ENCODE measurements around the gene C14orf132. TPM values are rescaled to one million over a fixed set of nuclear protein-coding genes. Genes with fewer than 3 reads are reported as not detected.

Gene C14orf132
- total RNA-seq, 4 donors from 2014 or later, result 3.5 to 6.4 (median 5.0) TPM

DNA sequence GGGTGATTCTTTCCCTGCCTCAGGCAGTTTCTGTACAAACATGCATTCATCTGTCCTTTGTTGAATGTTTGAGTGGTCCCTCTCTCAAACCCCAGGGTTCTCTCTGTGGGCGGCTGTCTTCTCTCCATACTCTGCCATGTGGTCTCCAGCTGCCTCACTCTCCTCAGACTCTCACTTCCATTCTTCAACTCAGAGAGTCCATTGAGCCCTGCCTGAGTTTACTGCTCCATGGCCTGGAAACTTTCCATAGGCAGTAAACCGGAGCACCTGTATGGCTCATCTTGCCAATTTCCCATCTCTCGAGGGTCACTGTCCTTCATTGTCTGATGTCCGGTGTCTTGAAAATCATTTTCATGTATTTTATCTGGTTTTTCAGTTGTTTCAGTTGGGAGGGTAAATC, 11.3 kb downstream of the C14orf132 start:
- WGBS, 2 donors (ENCODE audit: low coverage in 1 of 2), result 52 to 53% methylated on average over 2 to 4 of the region's 4 CpGs
- no peak for TF ChIP-seq EP300 (IDR thresholded peaks at IDR 0.05; ENCODE audit: low read depth)
- TF ChIP-seq, protein P1, sequence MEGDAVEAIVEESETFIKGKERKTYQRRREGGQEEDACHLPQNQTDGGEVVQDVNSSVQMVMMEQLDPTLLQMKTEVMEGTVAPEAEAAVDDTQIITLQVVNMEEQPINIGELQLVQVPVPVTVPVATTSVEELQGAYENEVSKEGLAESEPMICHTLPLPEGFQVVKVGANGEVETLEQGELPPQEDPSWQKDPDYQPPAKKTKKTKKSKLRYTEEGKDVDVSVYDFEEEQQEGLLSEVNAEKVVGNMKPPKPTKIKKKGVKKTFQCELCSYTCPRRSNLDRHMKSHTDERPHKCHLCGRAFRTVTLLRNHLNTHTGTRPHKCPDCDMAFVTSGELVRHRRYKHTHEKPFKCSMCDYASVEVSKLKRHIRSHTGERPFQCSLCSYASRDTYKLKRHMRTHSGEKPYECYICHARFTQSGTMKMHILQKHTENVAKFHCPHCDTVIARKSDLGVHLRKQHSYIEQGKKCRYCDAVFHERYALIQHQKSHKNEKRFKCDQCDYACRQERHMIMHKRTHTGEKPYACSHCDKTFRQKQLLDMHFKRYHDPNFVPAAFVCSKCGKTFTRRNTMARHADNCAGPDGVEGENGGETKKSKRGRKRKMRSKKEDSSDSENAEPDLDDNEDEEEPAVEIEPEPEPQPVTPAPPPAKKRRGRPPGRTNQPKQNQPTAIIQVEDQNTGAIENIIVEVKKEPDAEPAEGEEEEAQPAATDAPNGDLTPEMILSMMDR (IDR thresholded peaks at IDR 0.05), result no peak
- TF ChIP-seq POLR2AphosphoS5 (IDR thresholded peaks at IDR 0.05), result no peak
- no peak for TF ChIP-seq POLR2A (IDR thresholded peaks at IDR 0.05)
- no peak overlapping the region for H3K4me3 ChIP-seq
- H3K27me3 ChIP-seq, result no peaks in the 10 kb centered on the region
- no peaks in the 10 kb centered on the region for H3K36me3 ChIP-seq
- intact Hi-C loops (cut with DNase I; ENCODE audit: low total_unique reads) (no loop called here), in situ Hi-C loops (cut with MboI; ENCODE audit: low pct_ligation_motif_present in 1 of 4, low pct_unique_long_range_greater_than_20kb in 1 of 4, low sequenced_read_pairs in 3 of 4) (no loop called here)
- H3K9me3 ChIP-seq, result no peaks in the 10 kb centered on the region
- no peak for DNase-seq
- peaks cover 0 to 9% (median 5%) of the 10 kb centered on the region in 4 donors for H3K4me1 ChIP-seq
- peak overlapping the region in 3 of 4 donors; percentile 3 to 44 (median 28) for H3K27ac ChIP-seq

DNA sequence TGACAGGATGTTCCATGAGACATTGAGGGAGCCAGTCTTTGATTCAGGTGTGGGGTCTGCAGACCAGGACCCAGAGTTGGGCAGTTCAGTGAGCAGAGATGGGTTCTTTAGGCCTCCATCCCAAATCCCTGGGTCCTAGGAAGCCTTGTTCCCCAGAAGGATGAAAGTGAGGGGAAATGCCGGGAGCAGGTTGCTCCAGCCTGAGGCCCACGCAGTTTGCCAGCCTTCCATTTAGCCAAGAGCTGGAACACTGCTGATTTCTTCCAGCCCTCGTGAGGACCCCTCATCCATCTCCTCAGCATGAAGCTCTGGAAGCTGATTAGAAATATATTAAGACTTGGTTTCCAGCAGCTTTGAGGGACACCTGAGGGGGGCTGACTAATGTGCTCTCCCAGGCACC, 12.1 kb downstream of the C14orf132 start:
- in situ Hi-C loops (cut with MboI; ENCODE audit: low pct_ligation_motif_present in 1 of 4, low pct_unique_long_range_greater_than_20kb in 1 of 4, low sequenced_read_pairs in 3 of 4), result no loop called here
- DNase-seq, result no peak
- H3K4me3 ChIP-seq, result no peak overlapping the region
- intact Hi-C loops (cut with DNase I; ENCODE audit: low total_unique reads), result no loop called here
- TF ChIP-seq POLR2AphosphoS5 (IDR thresholded peaks at IDR 0.05) (no peak), EP300 (IDR thresholded peaks at IDR 0.05; ENCODE audit: low read depth) (no peak), POLR2A (IDR thresholded peaks at IDR 0.05) (no peak)
- TF ChIP-seq, protein P1 (IDR thresholded peaks at IDR 0.05), result no peak
- 58 to 73% methylated on average over 3 of the region's 3 CpGs for WGBS, 2 donors (ENCODE audit: low coverage in 1 of 2)
- peak overlapping the region in 2 of 4 donors; percentile 28 to 44 for H3K27ac ChIP-seq
- H3K27me3 ChIP-seq, result no peaks in the 10 kb centered on the region
- H3K4me1 ChIP-seq, result peaks cover 0 to 9% (median 5%) of the 10 kb centered on the region in 4 donors
- H3K36me3 ChIP-seq, result no peaks in the 10 kb centered on the region
- no peaks in the 10 kb centered on the region for H3K9me3 ChIP-seq

DNA sequence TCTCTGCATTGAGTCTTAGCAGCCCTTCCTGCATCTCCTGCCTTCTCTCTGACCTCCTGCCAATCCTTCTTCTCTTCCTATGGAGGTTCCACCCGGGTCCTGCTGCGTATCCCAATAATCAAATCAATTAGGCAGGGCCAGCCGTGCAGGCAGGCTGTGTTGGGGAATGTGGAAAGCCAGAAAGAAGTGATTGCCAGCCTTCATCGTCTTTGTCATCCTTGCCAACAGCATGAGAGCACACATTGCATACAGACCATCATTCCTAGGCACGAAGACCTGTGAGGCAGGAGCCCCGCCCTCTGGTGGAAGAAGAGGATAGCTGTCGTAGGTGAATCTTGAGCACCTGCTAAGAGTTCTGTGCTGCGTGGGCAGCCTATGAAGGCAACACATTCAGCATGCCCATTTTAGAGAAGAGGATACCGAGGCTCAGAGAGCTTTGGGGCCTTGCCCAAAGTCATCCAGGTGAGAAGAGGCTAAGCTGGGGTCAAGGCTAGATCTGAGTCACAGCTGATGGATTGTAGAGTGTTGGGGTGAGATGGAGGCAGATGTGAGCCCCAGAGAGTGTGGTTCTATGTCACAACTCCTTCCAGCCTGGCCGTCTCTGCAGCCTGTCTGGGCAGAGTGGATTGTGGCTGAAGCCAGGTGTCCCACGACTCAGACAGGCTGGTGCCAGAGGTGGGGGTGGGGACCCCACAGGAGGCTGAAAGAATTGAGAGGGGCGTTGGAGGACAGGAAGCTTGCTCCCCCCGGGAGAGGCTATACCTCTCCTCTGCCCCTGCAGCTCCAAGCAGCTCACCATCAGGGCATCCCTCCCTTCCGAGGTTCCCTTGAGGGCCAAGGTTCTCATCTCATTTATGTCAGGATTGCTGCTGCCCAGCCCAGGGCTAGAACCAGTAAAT, 12.7 kb downstream of the C14orf132 start:
- in situ Hi-C loops (cut with MboI; ENCODE audit: low pct_ligation_motif_present in 1 of 4, low pct_unique_long_range_greater_than_20kb in 1 of 4, low sequenced_read_pairs in 3 of 4), result no loop called here
- no peak for DNase-seq
- Histone ChIP-seq H3K27ac (peak overlapping the region in 2 of 4 donors; percentile 28 to 44), H3K4me1 (peaks cover 0 to 9% (median 5%) of the 10 kb centered on the region in 4 donors), H3K9me3 (no peaks in the 10 kb centered on the region), H3K4me3 (no peak overlapping the region), H3K36me3 (no peaks in the 10 kb centered on the region), H3K27me3 (no peaks in the 10 kb centered on the region)
- WGBS, 2 donors (ENCODE audit: low coverage in 1 of 2), result 67% methylated on average over 5 to 14 of the region's 14 CpGs
- intact Hi-C loops (cut with DNase I; ENCODE audit: low total_unique reads), result no loop called here
- TF ChIP-seq, protein P1 (IDR thresholded peaks at IDR 0.05), result peak in 2 of 5 experiments; percentile 11 to 12
- TF ChIP-seq POLR2A (IDR thresholded peaks at IDR 0.05), result no peak

DNA sequence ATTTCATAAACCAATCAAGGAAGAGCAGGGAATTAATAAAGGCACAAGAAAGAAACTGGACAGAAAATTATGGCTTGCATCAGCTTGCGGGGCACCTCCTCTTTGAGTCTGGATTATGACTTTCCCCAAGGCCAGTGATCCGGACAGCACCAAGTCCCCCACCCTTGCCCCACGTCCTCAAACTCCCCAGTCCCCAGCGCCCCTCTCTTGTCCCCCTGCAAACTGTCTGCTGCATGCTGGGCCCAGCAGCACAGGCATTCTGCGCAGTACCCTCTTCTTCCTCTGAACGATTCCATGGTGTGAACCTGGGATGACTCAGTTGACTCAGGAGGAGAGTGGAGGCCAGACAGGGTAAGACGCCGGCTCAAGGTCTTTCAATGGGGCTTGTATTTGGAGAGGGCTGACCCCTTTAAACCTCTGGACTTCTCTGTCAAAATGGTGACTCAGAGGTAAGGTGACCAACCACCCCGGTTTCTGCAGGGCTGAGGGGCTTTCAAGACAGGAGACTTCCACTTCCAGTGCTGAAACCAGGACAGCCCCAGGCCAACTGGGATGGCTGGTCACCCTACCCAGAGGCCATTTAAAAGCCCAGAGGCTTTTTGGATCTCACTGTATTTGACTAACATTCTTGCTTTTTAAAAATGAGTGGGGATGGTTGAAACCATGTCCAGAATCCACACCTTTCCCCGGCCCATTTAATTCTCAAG, 13.5 kb downstream of the C14orf132 start:
- Histone ChIP-seq H3K27ac (peak overlapping the region; percentile 51 to 80 (median 74)), H3K9me3 (no peaks in the 10 kb centered on the region), H3K27me3 (no peaks in the 10 kb centered on the region), H3K4me1 (peaks cover 0 to 9% (median 5%) of the 10 kb centered on the region in 4 donors), H3K4me3 (no peak overlapping the region), H3K36me3 (no peaks in the 10 kb centered on the region)
- intact Hi-C loops (cut with DNase I; ENCODE audit: low total_unique reads) (no loop called here), in situ Hi-C loops (cut with MboI; ENCODE audit: low pct_ligation_motif_present in 1 of 4, low pct_unique_long_range_greater_than_20kb in 1 of 4, low sequenced_read_pairs in 3 of 4) (no loop called here)
- no peak for DNase-seq
- no peak for TF ChIP-seq EP300 (IDR thresholded peaks at IDR 0.05; ENCODE audit: low read depth)
- TF ChIP-seq POLR2A (IDR thresholded peaks at IDR 0.05), result no peak
- TF ChIP-seq, protein P1 (IDR thresholded peaks at IDR 0.05), result no peak
- TF ChIP-seq POLR2AphosphoS5 (IDR thresholded peaks at IDR 0.05), result no peak
- WGBS, 2 donors (ENCODE audit: low coverage in 1 of 2), result 81% methylated on average over 9 of the region's 10 CpGs; no CpG with 5 or more reads in 1 of the 2 donors

Data from transverse colon (tissue), 4 donors.